Skeletal muscle satellite cell (primary cell): ENCODE measurements around the gene ACVR1B.

Experiments
- H3K27me3 ChIP-seq: 2 replicates; pipeline ENCODE4 v1.7.0; 2013; ENCODE audit warnings: low read length; ENCODE audit not compliant: control insufficient read depth, insufficient read depth
- H3K36me3 ChIP-seq: 2 replicates; pipeline ENCODE4 v1.7.0; 2013; ENCODE audit warnings: mild to moderate bottlenecking, control low read depth, low read length; ENCODE audit not compliant: insufficient read depth
- H3K4me1 ChIP-seq: 2 replicates; pipeline ENCODE4 v1.7.0; 2013; ENCODE audit warnings: low read length; ENCODE audit not compliant: control insufficient read depth, insufficient read depth
- H3K4me2 ChIP-seq: 2 replicates; pipeline ENCODE4 v1.7.0; 2013; ENCODE audit warnings: mild to moderate bottlenecking, low read length
- H3K4me3 ChIP-seq: 2 replicates; pipeline ENCODE4 v1.7.0; 2013; ENCODE audit warnings: low read length
- H3K9ac ChIP-seq: 2 replicates; pipeline ENCODE4 v1.7.0; 2013; ENCODE audit warnings: mild to moderate bottlenecking, low read depth, low read length, moderate library complexity
- H3K9me3 ChIP-seq: replicated peaks from 2 replicates; pipeline ENCODE4 v1.7.0; 2013; ENCODE audit warnings: mild to moderate bottlenecking, control low read depth, low read length

ACVR1B gene

DNA sequence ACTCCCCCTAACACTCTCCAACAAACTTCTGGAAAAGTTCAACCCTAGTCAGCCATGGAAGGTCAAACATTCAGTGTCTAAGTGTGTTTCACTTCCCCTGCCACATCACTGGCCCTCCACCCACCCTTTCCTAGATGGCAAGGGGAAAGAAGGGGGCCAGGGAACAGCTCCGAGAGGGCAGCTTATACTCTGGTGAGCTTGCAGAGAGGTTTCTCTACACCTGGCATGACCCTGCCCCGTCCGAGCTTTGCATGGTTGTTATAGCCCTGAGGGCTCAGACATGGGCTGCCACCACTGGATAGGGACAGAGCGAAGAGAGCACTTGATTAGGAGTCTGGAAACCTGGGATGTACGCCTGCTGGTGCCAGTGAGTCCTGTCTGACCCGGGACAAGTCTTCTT lies 40.2 kb upstream of the ACVR1B start:
- Histone ChIP-seq H3K27me3 (peaks cover 3% of the 10 kb centered on the region), H3K9ac (no peak overlapping the region), H3K4me2 (no peak overlapping the region), H3K4me3 (no peak overlapping the region), H3K9me3 (no peaks in the 10 kb centered on the region), H3K36me3 (no peaks in the 10 kb centered on the region), H3K4me1 (peaks cover 23% of the 10 kb centered on the region)

DNA sequence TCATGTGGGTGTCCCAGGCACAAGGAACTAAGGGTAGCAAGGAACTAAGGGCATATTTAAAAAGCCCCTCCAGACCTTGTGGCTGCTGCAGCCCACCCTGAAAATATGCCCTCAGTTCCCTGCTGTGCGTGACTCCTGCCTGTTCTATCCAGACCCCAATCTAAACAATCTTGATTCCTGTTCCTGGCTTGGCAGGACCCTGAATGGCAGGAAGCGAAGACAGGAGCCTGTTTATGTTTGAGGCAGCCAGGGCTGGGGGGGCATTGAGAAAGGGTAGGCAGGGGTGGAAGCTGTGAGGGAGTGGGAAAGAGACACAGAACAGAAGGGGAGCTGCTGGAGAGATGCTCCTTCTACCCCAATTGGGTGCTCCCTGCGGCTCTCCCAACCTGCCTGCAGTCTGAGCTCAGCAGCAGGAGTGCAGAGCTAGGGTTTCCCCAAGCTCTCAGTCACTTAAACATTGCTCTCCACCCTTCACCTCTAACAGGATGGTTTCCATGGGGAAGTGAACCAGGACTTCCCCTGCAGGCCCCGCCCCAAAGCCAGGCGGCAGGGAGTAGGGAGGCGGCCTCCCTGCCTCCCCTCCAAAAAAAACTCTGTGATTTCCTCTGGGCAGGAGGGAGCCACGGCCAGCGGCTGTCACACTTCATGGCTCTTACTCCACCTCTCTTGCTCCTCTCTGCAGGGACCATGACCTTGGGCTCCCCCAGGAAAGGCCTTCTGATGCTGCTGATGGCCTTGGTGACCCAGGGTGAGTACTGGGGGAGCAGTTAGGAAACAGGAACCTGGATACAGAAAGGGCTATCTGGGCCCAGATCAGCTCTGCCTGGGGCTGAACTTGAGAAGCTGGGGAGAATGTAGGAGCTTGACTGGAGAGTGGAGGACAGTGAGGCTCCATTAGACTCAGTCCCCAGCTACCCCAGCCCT lies 39.4 kb upstream of the ACVR1B start:
- Histone ChIP-seq H3K4me2 (no peak overlapping the region), H3K9me3 (no peaks in the 10 kb centered on the region), H3K36me3 (no peaks in the 10 kb centered on the region), H3K4me3 (no peak overlapping the region), H3K9ac (no peak overlapping the region), H3K27me3 (peaks cover 3% of the 10 kb centered on the region), H3K4me1 (peaks cover 19% of the 10 kb centered on the region)

GRCh38 chr12:51913071-51914033 lies 38.1 kb upstream of the ACVR1B start:
- H3K4me1 ChIP-seq, result peaks cover 9% of the 10 kb centered on the region
- H3K4me2 ChIP-seq, result no peak overlapping the region
- H3K4me3 ChIP-seq, result no peak overlapping the region
- H3K27me3 ChIP-seq, result peaks cover 3% of the 10 kb centered on the region
- H3K36me3 ChIP-seq, result no peaks in the 10 kb centered on the region
- no peak overlapping the region for H3K9ac ChIP-seq
- H3K9me3 ChIP-seq, result no peaks in the 10 kb centered on the region

DNA sequence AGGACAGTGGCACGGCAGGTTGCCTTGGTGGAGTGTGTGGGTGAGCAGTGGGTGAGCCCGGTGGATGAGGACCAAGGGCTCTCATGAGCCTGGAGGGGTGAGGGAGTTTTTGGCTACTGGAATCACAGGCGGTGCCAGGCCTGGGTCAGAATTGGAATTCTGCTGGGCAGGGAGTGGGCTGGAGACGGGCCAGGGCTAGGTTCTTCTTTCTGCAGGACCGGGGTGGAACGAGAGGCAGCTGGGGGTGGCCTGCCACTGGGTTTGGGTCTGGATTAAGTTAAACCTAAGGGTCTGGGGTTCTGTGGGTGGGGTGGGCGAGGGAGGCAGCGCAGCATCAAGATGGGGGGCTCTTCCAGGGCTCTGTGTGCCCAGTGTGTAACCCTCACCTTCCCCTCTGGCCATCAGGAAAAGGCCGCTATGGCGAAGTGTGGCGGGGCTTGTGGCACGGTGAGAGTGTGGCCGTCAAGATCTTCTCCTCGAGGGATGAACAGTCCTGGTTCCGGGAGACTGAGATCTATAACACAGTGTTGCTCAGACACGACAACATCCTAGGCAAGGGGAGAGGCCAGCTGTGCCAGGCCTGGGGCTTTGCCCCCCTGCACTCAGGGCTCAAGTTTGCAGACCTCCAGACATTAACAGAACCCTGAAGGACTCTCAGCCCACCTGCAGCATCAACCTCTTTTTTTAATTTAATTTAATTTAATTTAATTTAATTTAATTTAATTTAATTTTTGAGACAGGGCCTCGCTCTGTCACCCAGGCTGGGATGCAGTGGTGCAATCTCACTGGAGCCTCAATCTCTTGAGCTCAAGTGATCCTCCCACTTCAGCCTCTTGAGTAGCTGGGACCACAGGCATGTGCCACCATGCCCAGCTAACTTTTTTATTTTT lies 37.2 kb upstream of the ACVR1B start:
- Histone ChIP-seq H3K4me1 (peaks cover 8% of the 10 kb centered on the region), H3K36me3 (no peaks in the 10 kb centered on the region), H3K4me2 (no peak overlapping the region), H3K9ac (no peak overlapping the region), H3K4me3 (no peak overlapping the region), H3K27me3 (peaks cover 3% of the 10 kb centered on the region), H3K9me3 (no peaks in the 10 kb centered on the region)

DNA sequence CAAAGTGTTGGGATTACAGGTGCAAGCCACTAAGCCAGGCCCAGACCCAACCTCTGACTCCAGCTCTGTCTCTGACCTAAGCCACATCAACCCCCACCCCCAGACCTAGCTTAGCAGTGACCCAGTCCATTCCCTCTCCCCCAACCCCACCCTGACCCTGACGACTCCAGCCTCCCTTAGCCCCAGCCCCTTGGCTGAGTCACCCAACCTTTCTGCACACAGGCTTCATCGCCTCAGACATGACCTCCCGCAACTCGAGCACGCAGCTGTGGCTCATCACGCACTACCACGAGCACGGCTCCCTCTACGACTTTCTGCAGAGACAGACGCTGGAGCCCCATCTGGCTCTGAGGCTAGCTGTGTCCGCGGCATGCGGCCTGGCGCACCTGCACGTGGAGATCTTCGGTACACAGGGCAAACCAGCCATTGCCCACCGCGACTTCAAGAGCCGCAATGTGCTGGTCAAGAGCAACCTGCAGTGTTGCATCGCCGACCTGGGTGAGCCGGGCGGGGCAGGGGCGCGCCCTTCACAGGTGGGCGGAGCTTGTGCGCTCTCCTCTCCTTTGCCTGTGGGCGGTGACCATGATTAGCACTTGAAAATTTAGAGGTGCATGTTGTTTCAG lies 36.4 kb upstream of the ACVR1B start:
- H3K27me3 ChIP-seq, result peaks cover 3% of the 10 kb centered on the region
- H3K4me2 ChIP-seq, result no peak overlapping the region
- H3K4me1 ChIP-seq, result peaks cover 6% of the 10 kb centered on the region
- no peaks in the 10 kb centered on the region for H3K36me3 ChIP-seq
- H3K4me3 ChIP-seq, result no peak overlapping the region
- no peaks in the 10 kb centered on the region for H3K9me3 ChIP-seq
- no peak overlapping the region for H3K9ac ChIP-seq

GRCh38 chr12:51915951-51916350 lies 35.5 kb upstream of the ACVR1B start:
- no peak overlapping the region for H3K9ac ChIP-seq
- no peak overlapping the region for H3K4me2 ChIP-seq
- peaks cover under 1% of the 10 kb centered on the region for H3K27me3 ChIP-seq
- no peaks in the 10 kb centered on the region for H3K4me1 ChIP-seq
- H3K4me3 ChIP-seq, result no peak overlapping the region
- no peaks in the 10 kb centered on the region for H3K9me3 ChIP-seq
- no peaks in the 10 kb centered on the region for H3K36me3 ChIP-seq

GRCh38 chr12:51917041-51917590 lies 34.4 kb upstream of the ACVR1B start:
- no peak overlapping the region for H3K4me3 ChIP-seq
- no peaks in the 10 kb centered on the region for H3K36me3 ChIP-seq
- H3K4me2 ChIP-seq, result no peak overlapping the region
- H3K27me3 ChIP-seq, result no peaks in the 10 kb centered on the region
- H3K4me1 ChIP-seq, result no peaks in the 10 kb centered on the region
- no peak overlapping the region for H3K9ac ChIP-seq
- H3K9me3 ChIP-seq, result no peaks in the 10 kb centered on the region

GRCh38 chr12:51917746-51918453 lies 33.6 kb upstream of the ACVR1B start:
- peaks cover 1% of the 10 kb centered on the region for H3K4me1 ChIP-seq
- no peaks in the 10 kb centered on the region for H3K27me3 ChIP-seq
- no peaks in the 10 kb centered on the region for H3K36me3 ChIP-seq
- H3K9me3 ChIP-seq, result no peaks in the 10 kb centered on the region
- no peak overlapping the region for H3K4me3 ChIP-seq
- no peak overlapping the region for H3K9ac ChIP-seq
- H3K4me2 ChIP-seq, result no peak overlapping the region

- Histone ChIP-seq H3K36me3 (no peaks in the 10 kb centered on the region), H3K4me2 (no peak overlapping the region), H3K4me1 (peaks cover 9% of the 10 kb centered on the region), H3K9me3 (no peaks in the 10 kb centered on the region), H3K4me3 (no peak overlapping the region), H3K27me3 (peaks cover 12% of the 10 kb centered on the region), H3K9ac (no peak overlapping the region)
These were observed 31.5 kb upstream of the ACVR1B start for GRCh38 chr12:51920046-51920445.
